Right renal pelvis (tissue), 4 donors: ENCODE measurements around the gene APOL6. TPM values are rescaled to one million over a fixed set of nuclear protein-coding genes. Genes with fewer than 3 reads are reported as not detected.
"Not testable (repeated sequence)": the region's sequence is repeated elsewhere in the genome, so short reads cannot be mapped to it uniquely, and the experiment has no call there.

ENCODE experiments used
- DNase-seq, 4 donors: peaks; one replicate each; pipeline ENCODE4 v3.0.0-alpha.2; 2013; ENCODE audit warnings: low read depth in 4 of 4, low spot score in 3 of 4, missing footprints in 1 of 4
- polyA plus RNA-seq, 4 donors: library from polyadenylated mRNA; unstranded; fragments of 120-200 nt; gene quantifications; one replicate each; pipeline ENCODE4 v1.2.1, GENCODE V29; 2013; ENCODE audit not compliant: insufficient read length in 4 of 4

The APOL6 gene
- polyA plus RNA-seq, 4 donors: 2.9 to 5.3 (median 4.5) TPM

GRCh38 chr22:35634943-35635540 is 13.2 kb upstream of the APOL6 start:
- no peak for DNase-seq

- no peak for DNase-seq
Measured at GRCh38 chr22:35637254-35637653, 11.0 kb upstream of the APOL6 start.

GRCh38 chr22:35638001-35638400 is 10.2 kb upstream of the APOL6 start:
- DNase-seq: no peak

GRCh38 chr22:35638410-35638809 is 9.8 kb upstream of the APOL6 start:
- no peak for DNase-seq

GRCh38 chr22:35641494-35642120 is 6.6 kb upstream of the APOL6 start:
- no peak for DNase-seq

GRCh38 chr22:35642305-35642741 is 5.9 kb upstream of the APOL6 start:
- no peak for DNase-seq

GRCh38 chr22:35643991-35644390 is 4.3 kb upstream of the APOL6 start:
- no peak for DNase-seq

- no peak for DNase-seq
Measured at GRCh38 chr22:35645646-35646045, 2.6 kb upstream of the APOL6 start.

- no peak for DNase-seq
Measured at GRCh38 chr22:35649026-35649553, 844 bp downstream of the APOL6 start.

- DNase-seq: no peak
Measured at GRCh38 chr22:35649636-35650250, 1.5 kb downstream of the APOL6 start.

GRCh38 chr22:35651085-35651484 is 2.8 kb downstream of the APOL6 start:
- DNase-seq: no peak

GRCh38 chr22:35653824-35654223 is 5.6 kb downstream of the APOL6 start:
- DNase-seq: no peak

- no peak for DNase-seq
Measured at GRCh38 chr22:35656284-35656752, 8.1 kb downstream of the APOL6 start.

- DNase-seq: no peak
Measured at GRCh38 chr22:35657571-35658312, 9.5 kb downstream of the APOL6 start.

GRCh38 chr22:35660291-35661127 is 12.3 kb downstream of the APOL6 start:
- no peak for DNase-seq

- DNase-seq: no peak
Measured at GRCh38 chr22:35661464-35661863, 13.2 kb downstream of the APOL6 start.

GRCh38 chr22:35662914-35663313 is 14.7 kb downstream of the APOL6 start:
- no peak for DNase-seq

- no peak for DNase-seq
Measured at GRCh38 chr22:35663371-35663770, 15.1 kb downstream of the APOL6 start.

- no peak for DNase-seq
Measured at GRCh38 chr22:35664955-35665587, 16.8 kb downstream of the APOL6 start.

GRCh38 chr22:35666699-35667098 is 18.5 kb downstream of the APOL6 start:
- DNase-seq: not testable (repeated sequence)
